T47D (cell line): Measurements from ENCODE around the gene DEDD2.

Source experiments
- DNase-seq, 2 experiments: peaks; one replicate each; pipeline versions ENCODE4 v3.0.0 to v3.0.0-alpha.2; 2011 to 2012; ENCODE audit warnings: low read depth in 1 of 2, low spot score in 1 of 2
- JUND ChIP-seq: IDR thresholded peaks from 2 replicates; pipeline ENCODE4 v1.6.1; 2012; ENCODE audit warnings: low read depth
- in situ Hi-C: cut with HindIII; loops from 2 replicates; pipeline ENCODE4 v1.10.0; 2016; ENCODE audit warnings: low sequenced_read_pairs, low pct_unique_long_range_greater_than_20kb

Gene DEDD2

DNA sequence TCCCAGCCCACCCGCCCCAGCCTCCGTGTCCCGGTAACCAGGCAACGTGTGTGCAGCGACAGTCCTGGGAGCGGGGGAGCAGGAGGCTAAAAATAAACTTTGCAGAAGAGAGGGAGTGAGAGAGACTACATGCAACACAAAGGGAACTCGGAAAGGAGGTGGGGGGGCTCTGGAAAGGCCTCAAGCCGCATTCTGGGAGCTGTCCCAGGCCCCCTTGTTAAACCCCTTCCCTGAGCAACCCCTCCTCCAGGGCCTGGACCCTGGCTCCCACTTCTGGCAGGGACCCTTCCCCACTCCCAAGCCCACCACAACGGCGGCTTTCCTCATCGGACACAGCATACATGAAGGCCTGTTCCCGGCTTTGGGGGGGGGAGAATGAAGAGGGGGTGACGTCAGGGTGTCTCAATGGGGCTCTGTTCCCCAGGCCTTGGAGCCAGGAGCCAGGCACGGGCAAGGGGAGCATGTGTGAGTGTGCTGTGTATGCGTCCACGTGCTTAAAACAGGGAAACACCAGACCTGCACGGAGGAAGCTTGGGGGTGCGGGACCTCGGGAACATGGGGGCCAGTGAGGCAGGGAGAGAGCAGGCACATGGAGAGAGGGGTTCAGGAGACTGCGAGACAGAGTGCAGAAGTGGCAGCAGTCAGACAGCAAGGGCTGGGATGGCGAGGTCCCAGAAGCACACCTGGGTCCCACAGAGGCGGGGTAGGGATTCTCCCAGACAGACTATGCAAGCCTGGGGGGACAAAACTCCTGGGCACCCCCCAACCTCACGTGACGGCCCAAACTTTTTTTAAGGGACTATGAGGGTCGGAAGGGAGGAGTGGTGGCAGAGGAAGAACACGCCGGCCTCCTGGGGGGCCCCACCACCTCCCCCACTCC lies 35.1 kb upstream of the DEDD2 start:
- no peak for DNase-seq
- TF ChIP-seq JUND = no peak
- in situ Hi-C loops = no loop called here

- in situ Hi-C loops = no loop called here
- TF ChIP-seq JUND = no peak
- no peak for DNase-seq
Observed at GRCh38 chr19:42251572-42252358, 34.3 kb upstream of the DEDD2 start.

DNA sequence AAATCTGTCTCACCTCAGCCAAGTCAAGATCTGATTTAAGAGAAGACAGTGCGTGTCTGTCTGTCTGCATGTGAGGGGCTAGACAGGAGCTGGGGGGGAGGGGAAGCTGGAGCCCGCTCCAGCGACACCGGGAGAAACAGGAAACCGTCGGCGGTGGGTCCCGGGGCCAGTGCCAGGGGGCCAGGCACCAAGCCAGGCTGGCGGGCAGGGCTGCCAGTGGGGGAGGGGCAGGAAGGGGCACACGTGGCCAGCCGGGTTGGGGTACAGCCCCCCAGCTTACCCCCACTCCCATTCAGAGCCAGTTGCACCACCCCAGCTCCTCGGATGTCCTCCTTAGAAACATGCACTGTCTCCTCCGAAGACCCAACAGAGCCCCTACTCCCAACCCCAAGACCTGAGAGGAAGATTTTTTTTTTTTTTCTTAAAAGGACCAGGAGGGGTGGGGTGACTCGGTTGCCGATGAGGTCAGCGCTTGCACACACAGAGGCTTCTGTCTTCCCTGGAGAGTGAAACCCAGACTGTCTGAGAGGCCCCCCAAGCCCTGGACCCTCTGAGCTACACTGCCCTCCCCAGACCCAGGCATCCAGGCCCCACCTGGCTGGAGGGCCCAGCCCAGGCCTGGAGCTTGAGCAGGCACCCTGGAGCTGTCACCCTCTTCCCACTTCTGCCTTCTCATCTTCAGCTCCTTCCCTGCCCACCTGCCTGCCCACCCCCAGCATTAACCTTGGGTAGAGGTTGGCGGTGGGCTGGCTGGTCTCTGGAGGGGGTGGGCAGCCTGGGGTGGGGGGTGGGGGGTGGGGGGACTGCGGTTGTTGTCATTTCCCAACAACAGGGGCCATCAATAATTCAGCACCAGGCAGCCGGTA lies 33.4 kb upstream of the DEDD2 start:
- in situ Hi-C loops = no loop called here
- no peak for DNase-seq
- no peak for TF ChIP-seq JUND

DNA sequence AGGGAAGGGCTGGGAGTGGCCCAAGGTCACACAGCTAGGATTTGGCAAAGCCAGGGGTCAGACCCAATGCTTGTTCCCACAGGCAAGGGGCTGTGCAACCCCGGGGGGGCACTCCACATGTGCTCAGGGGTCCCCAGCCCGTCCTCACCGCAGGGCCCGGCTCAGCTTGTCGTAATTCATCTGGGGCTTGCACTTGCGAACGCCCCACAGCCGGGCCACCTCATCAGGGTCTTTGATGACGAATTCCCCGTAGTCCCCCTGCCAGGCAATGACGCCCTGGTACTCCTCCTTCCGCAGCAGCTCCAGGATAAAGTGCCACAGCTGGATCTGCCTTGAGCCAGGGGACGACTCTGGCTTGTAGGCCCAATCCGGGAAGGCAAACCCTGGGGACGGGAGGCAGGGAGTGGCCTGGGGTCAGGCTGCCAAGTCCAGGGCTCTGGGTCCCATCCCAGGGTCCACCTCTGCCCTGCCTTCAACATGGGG lies 32.7 kb upstream of the DEDD2 start:
- no peak for DNase-seq
- in situ Hi-C loops = no loop called here
- TF ChIP-seq JUND = no peak

DNA sequence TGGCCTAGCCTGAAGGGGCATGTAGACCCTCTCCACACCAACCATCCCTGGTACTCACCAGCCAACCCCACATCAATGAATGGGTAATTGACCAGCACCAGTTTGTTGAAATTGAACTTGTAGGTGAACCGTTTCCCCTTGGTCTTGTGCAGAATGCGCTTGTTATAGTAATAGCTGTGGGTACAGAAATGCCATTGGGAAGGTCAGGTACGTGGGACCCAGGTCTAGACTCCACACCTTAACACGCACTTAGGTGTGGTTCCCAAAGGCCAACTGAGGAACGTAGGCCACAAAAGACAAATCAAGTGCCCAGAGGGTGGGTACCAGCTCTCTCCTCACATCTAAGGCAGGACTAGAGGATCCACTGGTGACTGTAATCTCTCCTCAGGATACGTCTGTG lies 32.3 kb upstream of the DEDD2 start:
- no peak for DNase-seq
- no peak for TF ChIP-seq JUND
- in situ Hi-C loops = no loop called here

DNA sequence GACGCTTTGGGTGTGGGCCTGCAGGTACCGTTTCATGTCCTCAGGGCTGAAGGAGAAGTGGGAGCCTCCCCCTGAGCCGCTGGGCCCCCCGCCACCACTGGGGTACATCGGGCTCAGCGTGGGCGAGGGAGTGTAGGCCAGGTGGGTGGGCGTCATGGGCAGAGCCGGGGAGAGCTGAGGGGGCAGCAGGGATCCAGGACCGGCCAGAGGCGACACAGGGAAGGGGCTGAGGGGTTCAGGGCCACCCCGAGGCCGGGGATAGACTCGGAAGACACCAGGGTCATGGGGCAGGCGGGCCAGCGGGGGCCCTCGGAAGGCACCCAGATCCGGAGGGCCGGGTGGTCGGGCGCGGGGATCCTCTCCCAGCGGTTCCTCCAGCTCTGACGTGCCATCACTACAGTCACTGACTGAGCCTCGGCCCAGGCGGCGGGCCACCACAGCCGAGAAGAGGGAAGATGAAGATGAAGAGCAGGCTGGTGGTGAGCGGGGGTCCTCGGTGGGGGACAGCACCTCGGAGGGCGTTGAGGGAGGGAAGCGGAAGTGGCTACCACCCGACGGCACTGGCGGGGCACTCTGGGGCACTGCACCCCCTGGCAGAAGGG lies 31.8 kb upstream of the DEDD2 start:
- in situ Hi-C loops = no loop called here
- no peak for TF ChIP-seq JUND
- no peak for DNase-seq

DNA sequence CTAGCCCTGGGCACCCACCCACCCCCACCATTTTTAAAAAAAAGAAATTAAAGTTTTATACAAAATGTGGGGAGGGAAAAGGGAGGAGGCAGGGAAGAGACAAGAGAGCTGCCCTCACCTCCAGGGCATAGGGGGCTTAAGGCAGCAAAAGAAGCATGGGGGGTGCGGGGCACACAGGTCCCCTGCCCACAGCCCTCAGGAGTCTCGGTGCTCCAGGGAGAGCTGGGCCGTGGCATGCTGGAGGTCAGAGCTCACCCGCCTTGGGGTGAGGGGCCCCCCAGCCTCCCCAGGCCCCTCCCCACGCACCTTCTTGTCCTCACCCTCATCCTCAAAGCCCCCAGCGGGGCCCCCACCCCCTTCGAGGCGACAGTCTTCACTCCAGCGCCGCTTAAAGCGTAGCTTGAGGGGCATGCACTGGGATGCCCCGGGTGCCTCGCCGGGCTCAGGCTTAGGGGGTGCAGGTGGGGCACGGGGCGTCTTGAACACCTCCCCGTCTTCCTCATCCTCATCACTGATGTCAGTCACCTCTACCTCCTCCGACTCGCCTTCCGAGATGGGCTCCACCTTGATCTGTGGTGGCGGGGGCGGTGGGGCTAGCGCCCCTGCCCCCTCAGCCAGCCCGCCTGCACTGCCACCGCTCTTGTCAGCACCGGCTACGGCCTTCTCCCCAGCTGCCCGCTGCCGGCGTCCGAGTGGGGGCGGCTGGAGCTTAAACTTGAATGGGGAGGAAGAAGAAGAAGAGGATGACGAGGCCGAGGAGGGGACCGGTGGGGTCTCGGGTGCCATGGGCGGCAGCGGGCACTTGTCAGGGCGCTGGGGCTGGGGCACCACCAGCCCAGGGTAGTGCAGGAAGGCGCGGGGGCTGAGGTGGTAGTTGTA lies 31.0 kb upstream of the DEDD2 start:
- DNase-seq = no peak
- in situ Hi-C loops = no loop called here

GRCh38 chr19:42247640-42248199 lies 30.2 kb upstream of the DEDD2 start:
- DNase-seq = no peak
- no peak for TF ChIP-seq JUND
- in situ Hi-C loops = no loop called here

More for the DNA sequence above, 31.0 kb upstream of the DEDD2 start:
- TF ChIP-seq JUND = no peak

- no peak for TF ChIP-seq JUND
- DNase-seq = no peak
- in situ Hi-C loops = no loop called here
Observed at GRCh38 chr19:42246922-42247639, 29.6 kb upstream of the DEDD2 start.

DNA sequence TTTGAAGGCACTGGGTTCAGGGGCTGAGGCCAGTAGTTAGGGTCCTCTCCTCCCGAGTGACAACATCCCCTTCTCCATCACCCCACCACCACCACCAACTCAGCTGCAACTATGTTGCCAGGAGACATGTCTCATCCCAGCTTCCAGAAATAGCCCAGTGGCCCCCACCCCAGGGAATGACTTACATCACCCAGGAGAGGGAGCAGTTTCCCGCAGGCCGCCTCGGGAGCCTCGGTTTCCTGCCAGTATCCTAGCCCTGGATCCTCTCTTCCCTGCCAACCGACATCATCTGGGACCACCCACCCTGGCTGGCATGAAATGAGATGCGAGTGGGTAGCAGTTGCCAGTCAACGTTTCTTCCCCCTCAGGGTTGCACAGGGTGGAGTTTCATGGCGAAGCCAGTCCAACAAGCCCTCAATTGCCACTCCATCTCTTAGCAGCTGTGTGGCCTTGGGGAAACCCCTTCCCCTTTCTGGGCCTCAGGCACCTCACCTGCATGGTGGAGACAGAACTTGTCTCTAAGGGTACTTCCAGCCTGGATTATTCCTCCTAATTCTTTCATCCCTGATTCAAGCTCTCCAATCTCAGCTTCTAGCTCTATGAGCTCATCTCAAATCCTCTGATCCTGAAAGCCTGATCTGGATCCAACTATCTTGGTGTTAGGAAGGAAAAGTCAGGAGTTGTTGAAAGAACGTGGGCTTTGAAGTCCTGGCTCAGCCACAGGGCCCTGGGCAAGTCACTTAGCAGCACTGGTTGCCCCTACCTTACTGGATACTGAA lies 28.9 kb upstream of the DEDD2 start:
- no peak for TF ChIP-seq JUND
- in situ Hi-C loops = no loop called here
- DNase-seq = peak in 1 of 2 experiments; percentile 70
